Osteoblast (primary cell): ENCODE results near the gene MRPL36. TPM values are rescaled to one million over a fixed set of nuclear protein-coding genes. Genes with fewer than 3 reads are reported as not detected.

ENCODE experiments used
- DNase-seq: peaks from one replicate; pipeline ENCODE4 v3.0.0; 2011; ENCODE audit warnings: low spot score, mixed read lengths; ENCODE audit not compliant: insufficient read length; ENCODE audit errors: missing footprints
- H2AFZ ChIP-seq: 2 replicates; pipeline ENCODE4 v1.6.0; 2011; ENCODE audit warnings: mild to moderate bottlenecking, low read length
- H3K27ac ChIP-seq: 2 replicates; pipeline ENCODE4 v1.5.1; 2011; ENCODE audit warnings: mild to moderate bottlenecking, low read depth, low read length, moderate library complexity
- H3K27me3 ChIP-seq: 2 replicates; pipeline ENCODE4 v1.6.0; 2012; ENCODE audit warnings: mild to moderate bottlenecking, control low read depth, inconsistent platforms, low read length, moderate library complexity; ENCODE audit not compliant: insufficient read depth
- H3K36me3 ChIP-seq: 2 replicates; pipeline ENCODE4 v1.5.1; 2011; ENCODE audit warnings: mild to moderate bottlenecking, low read length, control low read depth, moderate library complexity; ENCODE audit not compliant: insufficient read depth
- H3K4me1 ChIP-seq: 2 replicates; pipeline ENCODE4 v1.5.1; 2011; ENCODE audit warnings: mild to moderate bottlenecking, low read length, control low read depth, moderate library complexity; ENCODE audit not compliant: insufficient read depth
- H3K4me2 ChIP-seq: 2 replicates; pipeline ENCODE4 v1.6.0; 2011; ENCODE audit warnings: mild to moderate bottlenecking, low read length; ENCODE audit not compliant: insufficient read depth
- H3K4me3 ChIP-seq: fragments of 200-600 bp; sonication (generic); 3 replicates; pipeline ENCODE4 v1.5.1; 2012; ENCODE audit warnings: mild to moderate bottlenecking, low read length, inconsistent platforms; ENCODE audit not compliant: insufficient read depth
- H3K79me2 ChIP-seq: 2 replicates; pipeline ENCODE4 v1.6.0; 2012; ENCODE audit warnings: mild to moderate bottlenecking, low read length, control low read depth, inconsistent platforms; ENCODE audit not compliant: insufficient read depth
- H3K9me3 ChIP-seq: 2 replicates; pipeline ENCODE4 v1.5.1; 2011; ENCODE audit warnings: low read depth, low read length, control low read depth
- H4K20me1 ChIP-seq: 2 replicates; pipeline ENCODE4 v1.6.0; 2012; ENCODE audit warnings: mild to moderate bottlenecking, low read length, control low read depth; ENCODE audit not compliant: insufficient read depth
- total RNA-seq: library from RNA; depleted of rRNA; stranded (reverse); fragments of >200 nt; gene quantifications from 2 replicates; pipeline ENCODE4 v1.2.3, GENCODE V29; 2012
- TF ChIP-seq, protein P1 (sequence below): IDR thresholded peaks from 2 replicates; pipeline ENCODE4 v1.5.1; 2011; ENCODE audit warnings: mild to moderate bottlenecking, low read depth, low read length, moderate library complexity; ENCODE audit errors: extremely low read depth

MRPL36 gene
- total RNA-seq, 1 donor: 35.1 TPM

DNA sequence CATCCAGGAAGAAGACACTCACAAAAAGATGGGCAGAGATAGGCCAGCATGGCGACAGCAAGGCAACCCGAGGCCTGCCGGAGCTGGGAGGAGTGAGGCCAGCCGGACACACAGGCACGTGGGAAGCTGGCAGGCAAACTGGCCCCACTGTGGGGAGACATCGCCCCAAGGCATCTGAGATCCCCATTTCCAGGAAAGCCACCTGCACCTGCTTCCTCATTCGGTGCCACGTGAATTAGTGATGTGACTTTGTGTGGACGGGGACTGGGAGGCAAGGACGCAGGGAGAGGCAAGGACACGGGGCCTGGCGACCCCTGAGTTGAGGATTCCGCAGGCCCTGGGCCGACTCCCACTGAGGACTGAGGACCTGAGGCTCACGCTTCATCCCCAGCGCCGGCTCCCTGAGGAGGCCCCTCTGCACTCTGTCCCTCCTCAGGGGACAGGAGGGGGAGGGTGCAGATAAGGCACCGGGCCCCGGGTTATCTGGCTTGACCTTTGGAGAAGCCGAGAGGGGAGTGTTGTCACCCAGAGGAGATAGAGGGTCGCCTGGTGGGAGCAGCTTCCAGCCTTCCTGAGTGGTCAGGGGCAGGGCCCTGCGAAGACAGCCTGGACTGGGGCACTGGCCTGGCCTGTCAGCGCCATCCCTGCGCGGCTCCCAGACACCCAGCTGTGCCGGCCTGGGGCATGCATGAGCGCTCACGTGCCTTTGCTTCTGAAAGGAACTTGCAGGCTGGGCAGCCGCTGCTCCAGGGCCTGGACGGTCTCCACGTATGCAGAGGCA is 41.3 kb upstream of the MRPL36 start:
- H3K9me3 ChIP-seq: no peaks in the 10 kb centered on the region
- TF ChIP-seq, protein P1, sequence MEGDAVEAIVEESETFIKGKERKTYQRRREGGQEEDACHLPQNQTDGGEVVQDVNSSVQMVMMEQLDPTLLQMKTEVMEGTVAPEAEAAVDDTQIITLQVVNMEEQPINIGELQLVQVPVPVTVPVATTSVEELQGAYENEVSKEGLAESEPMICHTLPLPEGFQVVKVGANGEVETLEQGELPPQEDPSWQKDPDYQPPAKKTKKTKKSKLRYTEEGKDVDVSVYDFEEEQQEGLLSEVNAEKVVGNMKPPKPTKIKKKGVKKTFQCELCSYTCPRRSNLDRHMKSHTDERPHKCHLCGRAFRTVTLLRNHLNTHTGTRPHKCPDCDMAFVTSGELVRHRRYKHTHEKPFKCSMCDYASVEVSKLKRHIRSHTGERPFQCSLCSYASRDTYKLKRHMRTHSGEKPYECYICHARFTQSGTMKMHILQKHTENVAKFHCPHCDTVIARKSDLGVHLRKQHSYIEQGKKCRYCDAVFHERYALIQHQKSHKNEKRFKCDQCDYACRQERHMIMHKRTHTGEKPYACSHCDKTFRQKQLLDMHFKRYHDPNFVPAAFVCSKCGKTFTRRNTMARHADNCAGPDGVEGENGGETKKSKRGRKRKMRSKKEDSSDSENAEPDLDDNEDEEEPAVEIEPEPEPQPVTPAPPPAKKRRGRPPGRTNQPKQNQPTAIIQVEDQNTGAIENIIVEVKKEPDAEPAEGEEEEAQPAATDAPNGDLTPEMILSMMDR: no peak
- peak; percentile 67 for DNase-seq

DNA sequence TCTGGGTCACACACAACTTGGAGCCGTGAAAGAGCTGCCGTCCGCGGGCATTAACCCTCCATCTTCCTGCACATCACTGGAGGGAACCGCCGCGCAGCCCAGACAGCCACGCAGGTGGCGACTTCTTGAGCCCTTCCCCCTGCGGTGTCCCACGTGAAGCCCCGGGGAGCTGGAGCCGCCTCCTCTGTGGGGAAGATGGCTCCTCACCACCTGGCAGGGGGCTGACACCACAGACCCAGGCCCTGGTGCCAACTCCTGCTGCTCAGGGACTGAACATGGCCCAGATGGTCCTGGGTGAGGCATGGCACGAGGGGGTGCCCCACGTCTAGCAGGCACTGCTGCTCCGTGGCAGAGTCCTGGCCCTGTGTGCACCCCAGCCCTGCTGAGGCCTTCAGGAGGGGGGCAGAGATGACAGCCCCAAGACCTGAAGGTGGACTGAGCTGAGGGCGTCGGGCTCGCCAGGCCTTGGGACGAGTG is 40.5 kb upstream of the MRPL36 start:
- H3K4me1 ChIP-seq: no peaks in the 10 kb centered on the region
- H4K20me1 ChIP-seq: no peaks in the 10 kb centered on the region
- no peak overlapping the region for H3K27ac ChIP-seq
- no peaks in the 10 kb centered on the region for H3K36me3 ChIP-seq
- H3K9me3 ChIP-seq: no peaks in the 10 kb centered on the region
- no peaks in the 10 kb centered on the region for H3K79me2 ChIP-seq
- H2AFZ ChIP-seq: no peak overlapping the region
- TF ChIP-seq, protein P1: no peak
- H3K27me3 ChIP-seq: peaks cover 4% of the 10 kb centered on the region
- DNase-seq: peak; percentile 41
- H3K4me2 ChIP-seq: no peak overlapping the region
- H3K4me3 ChIP-seq: no peak overlapping the region

More for the DNA sequence above, 41.3 kb upstream of the MRPL36 start:
- peaks cover 4% of the 10 kb centered on the region for H3K27me3 ChIP-seq
- H3K4me1 ChIP-seq: no peaks in the 10 kb centered on the region
- no peaks in the 10 kb centered on the region for H4K20me1 ChIP-seq
- no peak overlapping the region for H3K4me2 ChIP-seq
- H2AFZ ChIP-seq: no peak overlapping the region
- H3K36me3 ChIP-seq: no peaks in the 10 kb centered on the region
- no peak overlapping the region for H3K27ac ChIP-seq
- H3K4me3 ChIP-seq: no peak overlapping the region
- H3K79me2 ChIP-seq: no peaks in the 10 kb centered on the region

DNA sequence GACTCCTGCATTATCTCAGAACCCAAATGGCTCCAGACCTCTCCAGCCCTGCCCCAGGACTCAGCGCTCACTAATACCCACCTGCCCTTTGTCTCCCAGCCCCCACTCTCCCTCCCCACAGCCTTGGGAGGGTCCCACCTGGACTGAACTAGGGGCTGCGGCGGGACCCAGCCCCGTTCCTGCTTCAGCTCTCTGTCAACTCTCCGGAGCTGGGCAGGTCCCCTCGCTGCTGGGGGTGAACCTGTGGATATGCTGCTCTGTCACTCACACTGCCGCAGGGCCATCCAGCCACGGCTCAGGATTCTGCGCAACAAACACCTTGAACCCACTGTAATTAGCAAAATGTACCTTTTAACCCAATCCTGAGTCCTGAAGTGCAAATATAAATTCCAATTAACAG is 38.4 kb upstream of the MRPL36 start:
- Histone ChIP-seq H3K4me2 (no peak overlapping the region), H3K9me3 (no peaks in the 10 kb centered on the region), H3K36me3 (no peaks in the 10 kb centered on the region), H4K20me1 (no peaks in the 10 kb centered on the region), H3K27me3 (peaks cover 16% of the 10 kb centered on the region), H2AFZ (no peak overlapping the region), H3K79me2 (no peaks in the 10 kb centered on the region), H3K27ac (no peak overlapping the region), H3K4me1 (no peaks in the 10 kb centered on the region), H3K4me3 (no peak overlapping the region)
- peak; percentile 78 for DNase-seq
- TF ChIP-seq, protein P1: no peak

GRCh38 chr5:1836891-1837880 is 37.5 kb upstream of the MRPL36 start:
- H3K4me3 ChIP-seq: no peak overlapping the region
- no peaks in the 10 kb centered on the region for H4K20me1 ChIP-seq
- no peak overlapping the region for H3K27ac ChIP-seq
- peaks cover 22% of the 10 kb centered on the region for H3K27me3 ChIP-seq
- peak; percentile 54 for DNase-seq
- H3K79me2 ChIP-seq: no peaks in the 10 kb centered on the region
- H3K4me1 ChIP-seq: no peaks in the 10 kb centered on the region
- TF ChIP-seq, protein P1: no peak
- H3K9me3 ChIP-seq: no peaks in the 10 kb centered on the region
- no peak overlapping the region for H2AFZ ChIP-seq
- no peak overlapping the region for H3K4me2 ChIP-seq
- H3K36me3 ChIP-seq: no peaks in the 10 kb centered on the region
